ENCODE data around the gene DENND1A. TPM values are rescaled to one million over a fixed set of nuclear protein-coding genes. Genes with fewer than 3 reads are reported as not detected.

Gene DENND1A
- total and polyA plus RNA-seq, 2 experiments from 2014 or later: 13.1 to 14.5 TPM

DNA sequence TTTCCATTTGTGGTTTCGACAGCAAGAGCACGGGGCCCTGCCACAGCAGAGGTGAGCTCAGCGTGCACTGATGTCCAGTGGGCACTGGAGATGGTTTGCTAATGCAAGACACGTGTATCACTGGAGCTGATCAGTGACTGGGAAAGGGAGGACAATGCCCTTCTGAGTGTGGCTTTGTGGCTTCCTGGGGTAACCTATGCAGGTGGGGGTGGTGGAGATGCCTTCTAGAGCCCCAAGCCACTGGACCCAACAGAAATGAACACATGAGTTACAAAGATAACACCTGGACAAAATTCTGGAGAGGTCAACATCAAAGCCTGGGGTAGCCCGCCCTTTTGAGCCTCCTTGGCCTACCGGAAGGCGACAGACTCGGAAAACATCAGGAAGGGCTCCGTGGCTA lies 312.6 kb downstream of the DENND1A start:
- peaks cover 5% of the 10 kb centered on the region for H3K4me1 ChIP-seq (ENCODE audit: low read depth)
- TF ChIP-seq CTCF (IDR thresholded peaks at IDR 0.05; ENCODE audit: low read depth, low read length): no peak

DNA sequence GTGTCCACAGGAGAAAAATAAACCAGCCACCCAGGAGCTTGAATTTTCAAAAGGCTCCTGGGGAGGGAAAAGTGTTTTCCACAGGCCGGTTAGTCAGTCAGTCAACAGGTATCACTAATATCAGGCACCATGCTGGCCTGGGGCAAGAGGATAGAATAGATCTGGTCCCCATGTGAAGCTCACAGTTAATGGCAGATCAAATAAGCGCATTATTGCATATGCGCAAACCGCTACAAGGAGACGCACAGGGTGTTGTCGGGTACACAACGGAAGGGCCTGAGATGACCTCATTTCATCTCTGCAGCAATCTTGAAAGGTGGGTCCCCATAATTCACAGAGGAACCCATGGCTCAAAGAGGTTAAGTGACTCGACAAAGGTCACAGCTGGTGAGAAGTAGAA lies 313.2 kb downstream of the DENND1A start:
- Histone ChIP-seq H3K27me3 (no peaks in the 10 kb centered on the region), H3K4me3 (no peak overlapping the region), H3K36me3 (no peaks in the 10 kb centered on the region), H3K27ac (no peak overlapping the region), H3K9me3 (ENCODE audit: low read depth) (no peaks in the 10 kb centered on the region), H3K4me1 (ENCODE audit: low read depth) (peaks cover 5% of the 10 kb centered on the region)
- TF ChIP-seq CTCF (IDR thresholded peaks at IDR 0.05; ENCODE audit: low read depth, low read length): no peak
- DNase-seq (ENCODE audit: low read depth in 1 of 2, low spot score in 1 of 2): no peak

More for the DNA sequence above, 312.6 kb downstream of the DENND1A start:
- Histone ChIP-seq H3K9me3 (ENCODE audit: low read depth) (no peaks in the 10 kb centered on the region), H3K36me3 (no peaks in the 10 kb centered on the region), H3K27ac (no peak overlapping the region), H3K27me3 (no peaks in the 10 kb centered on the region), H3K4me3 (no peak overlapping the region)
- no peak for DNase-seq (ENCODE audit: low read depth in 1 of 2, low spot score in 1 of 2)

GRCh38 chr9:123615381-123615780 lies 314.5 kb downstream of the DENND1A start:
- no peak overlapping the region for H3K27ac ChIP-seq
- H3K4me3 ChIP-seq: no peak overlapping the region
- no peaks in the 10 kb centered on the region for H3K36me3 ChIP-seq
- no peaks in the 10 kb centered on the region for H3K27me3 ChIP-seq
- DNase-seq (ENCODE audit: low read depth in 1 of 2, low spot score in 1 of 2): no peak
- peaks cover 5% of the 10 kb centered on the region for H3K4me1 ChIP-seq (ENCODE audit: low read depth)
- no peak for TF ChIP-seq CTCF (IDR thresholded peaks at IDR 0.05; ENCODE audit: low read depth, low read length)
- no peaks in the 10 kb centered on the region for H3K9me3 ChIP-seq (ENCODE audit: low read depth)

- no peak for DNase-seq (ENCODE audit: low read depth in 1 of 2, low spot score in 1 of 2)
- peaks cover 5% of the 10 kb centered on the region for H3K4me1 ChIP-seq (ENCODE audit: low read depth)
- H3K27ac ChIP-seq: no peak overlapping the region
- no peaks in the 10 kb centered on the region for H3K9me3 ChIP-seq (ENCODE audit: low read depth)
- no peaks in the 10 kb centered on the region for H3K36me3 ChIP-seq
- no peak overlapping the region for H3K4me3 ChIP-seq
- H3K27me3 ChIP-seq: no peaks in the 10 kb centered on the region
- TF ChIP-seq CTCF (IDR thresholded peaks at IDR 0.05; ENCODE audit: low read depth, low read length): no peak
Observed at GRCh38 chr9:123614306-123615263, 315.3 kb downstream of the DENND1A start.

- DNase-seq (ENCODE audit: low read depth in 1 of 2, low spot score in 1 of 2): peak in 1 of 2 donors; percentile 46
- H3K4me1 ChIP-seq (ENCODE audit: low read depth): peaks cover 2% of the 10 kb centered on the region
- H3K36me3 ChIP-seq: no peaks in the 10 kb centered on the region
- H3K4me3 ChIP-seq: no peak overlapping the region
- H3K27me3 ChIP-seq: no peaks in the 10 kb centered on the region
- no peak for TF ChIP-seq CTCF (IDR thresholded peaks at IDR 0.05; ENCODE audit: low read depth, low read length)
- no peak overlapping the region for H3K27ac ChIP-seq
- H3K9me3 ChIP-seq (ENCODE audit: low read depth): no peaks in the 10 kb centered on the region
Observed at GRCh38 chr9:123611226-123611625, 318.7 kb downstream of the DENND1A start.
